Measurements from ENCODE around the gene PREX1.

DNA sequence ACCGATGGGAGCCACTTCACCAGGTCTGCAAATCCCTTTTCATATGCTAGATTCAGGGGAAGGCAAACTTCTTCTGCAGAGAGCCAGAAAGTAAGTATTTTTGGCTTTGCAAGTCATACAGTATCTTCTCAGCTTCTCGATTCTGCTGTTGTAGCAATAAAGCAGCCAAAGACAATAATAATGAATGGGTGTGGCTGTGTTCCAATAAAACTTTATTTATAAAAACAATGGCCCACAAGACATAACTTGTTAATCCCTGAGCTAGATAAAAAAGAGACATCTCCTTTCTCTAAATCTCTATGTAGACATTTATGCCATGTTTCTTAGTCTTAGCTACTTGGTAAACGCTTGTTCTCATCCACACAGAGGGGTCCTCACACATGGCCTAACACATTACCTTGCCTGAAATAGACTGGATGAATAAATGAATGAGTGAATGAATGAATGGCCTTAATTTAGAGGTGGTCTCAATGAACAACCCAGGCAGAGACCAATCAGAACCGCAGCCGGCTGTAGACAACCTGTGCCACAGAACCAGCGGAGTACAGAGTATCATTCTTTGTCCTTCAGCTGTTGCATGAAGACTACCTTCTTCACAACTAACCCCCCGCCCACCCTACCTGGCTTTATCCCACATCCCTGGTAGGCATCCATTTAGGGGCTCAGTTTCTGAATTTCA lies 13.5 kb upstream of the PREX1 start:
- TF ChIP-seq, protein P1, sequence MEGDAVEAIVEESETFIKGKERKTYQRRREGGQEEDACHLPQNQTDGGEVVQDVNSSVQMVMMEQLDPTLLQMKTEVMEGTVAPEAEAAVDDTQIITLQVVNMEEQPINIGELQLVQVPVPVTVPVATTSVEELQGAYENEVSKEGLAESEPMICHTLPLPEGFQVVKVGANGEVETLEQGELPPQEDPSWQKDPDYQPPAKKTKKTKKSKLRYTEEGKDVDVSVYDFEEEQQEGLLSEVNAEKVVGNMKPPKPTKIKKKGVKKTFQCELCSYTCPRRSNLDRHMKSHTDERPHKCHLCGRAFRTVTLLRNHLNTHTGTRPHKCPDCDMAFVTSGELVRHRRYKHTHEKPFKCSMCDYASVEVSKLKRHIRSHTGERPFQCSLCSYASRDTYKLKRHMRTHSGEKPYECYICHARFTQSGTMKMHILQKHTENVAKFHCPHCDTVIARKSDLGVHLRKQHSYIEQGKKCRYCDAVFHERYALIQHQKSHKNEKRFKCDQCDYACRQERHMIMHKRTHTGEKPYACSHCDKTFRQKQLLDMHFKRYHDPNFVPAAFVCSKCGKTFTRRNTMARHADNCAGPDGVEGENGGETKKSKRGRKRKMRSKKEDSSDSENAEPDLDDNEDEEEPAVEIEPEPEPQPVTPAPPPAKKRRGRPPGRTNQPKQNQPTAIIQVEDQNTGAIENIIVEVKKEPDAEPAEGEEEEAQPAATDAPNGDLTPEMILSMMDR (IDR thresholded peaks at IDR 0.05; ENCODE audit: extremely low read depth in 1 of 2, insufficient read depth in 1 of 2, low read depth in 1 of 2, low read length in 2 of 2) = no peak
- no peak for TF ChIP-seq POLR2AphosphoS5 (IDR thresholded peaks at IDR 0.05; ENCODE audit: insufficient read depth, low read depth, low read length)
- TF ChIP-seq FOS (IDR thresholded peaks at IDR 0.05; ENCODE audit: borderline replicate concordance, insufficient read depth, low read length) = no peak
